OCI-LY1 (cell line): Measurements from ENCODE around the gene RAPGEF4.

Experiments used
- H2AFZ ChIP-seq: fragments of 200-600 bp; sonication (generic), shearing (Covaris generic); 2 replicates; pipeline ENCODE4 v1.6.0; 2014; ENCODE audit warnings: antibody characterized with exemption, mild to moderate bottlenecking, low read length
- H3F3A ChIP-seq: fragments of 200-600 bp; sonication (generic), shearing (Covaris generic); 2 replicates; pipeline ENCODE4 v1.6.0; 2014; ENCODE audit warnings: mild to moderate bottlenecking, antibody characterized with exemption, low read length, moderate library complexity; ENCODE audit not compliant: insufficient read depth
- H3K27ac ChIP-seq: fragments of 200-600 bp; sonication (generic); 2 replicates; pipeline ENCODE4 v1.5.1; 2014; ENCODE audit warnings: low read length, mixed run types, mild to moderate bottlenecking, low read depth; ENCODE audit not compliant: poor library complexity, severe bottlenecking
- H3K27me3 ChIP-seq: fragments of 200-600 bp; sonication (generic); 2 replicates; pipeline ENCODE4 v1.6.0; 2014; ENCODE audit warnings: antibody characterized with exemption, mild to moderate bottlenecking, low read length, moderate library complexity; ENCODE audit not compliant: insufficient read depth
- H3K36me3 ChIP-seq: fragments of 200-600 bp; sonication (generic); 2 replicates; pipeline ENCODE4 v1.6.1; 2014; ENCODE audit warnings: mild to moderate bottlenecking, antibody characterized with exemption, low read length, moderate library complexity, mixed read lengths; ENCODE audit not compliant: insufficient read depth
- H3K4me1 ChIP-seq: fragments of 200-600 bp; sonication (generic); 2 replicates; pipeline ENCODE4 v1.5.1; 2014; ENCODE audit warnings: mild to moderate bottlenecking, low read length, moderate library complexity; ENCODE audit not compliant: insufficient read depth, severe bottlenecking
- H3K4me2 ChIP-seq: fragments of 200-600 bp; sonication (generic), shearing (Covaris generic); 2 replicates; pipeline ENCODE4 v1.6.1; 2014; ENCODE audit warnings: low read length
- H3K4me3 ChIP-seq: fragments of 200-600 bp; sonication (generic); 2 replicates; pipeline ENCODE4 v1.5.1; 2014; ENCODE audit warnings: low read length, low read depth, mild to moderate bottlenecking, mixed read lengths; ENCODE audit not compliant: poor library complexity, severe bottlenecking
- H3K79me2 ChIP-seq: fragments of 200-600 bp; shearing (Covaris generic); 2 replicates; pipeline ENCODE4 v1.6.1; 2016; ENCODE audit warnings: mixed run types, low read length, mixed read lengths; ENCODE audit not compliant: insufficient read depth
- H3K9ac ChIP-seq: fragments of 200-600 bp; sonication (generic), shearing (Covaris generic); 2 replicates; pipeline ENCODE4 v1.6.1; 2014; ENCODE audit warnings: mild to moderate bottlenecking, low read length, mixed read lengths
- H3K9me2 ChIP-seq: fragments of 200-600 bp; sonication (generic), shearing (Covaris generic); 2 replicates; pipeline ENCODE4 v1.6.1; 2014; ENCODE audit warnings: low read depth, mild to moderate bottlenecking, low read length, mixed read lengths
- H3K9me3 ChIP-seq: fragments of 200-600 bp; shearing (Covaris generic); 2 replicates; pipeline ENCODE4 v1.6.1; 2014; ENCODE audit warnings: low read length, mixed read lengths
- H4K20me1 ChIP-seq: fragments of 200-600 bp; sonication (generic), shearing (Covaris generic); 2 replicates; pipeline ENCODE4 v1.6.0; 2016; ENCODE audit warnings: mild to moderate bottlenecking, low read length; ENCODE audit not compliant: insufficient read depth
- CTCF ChIP-seq: fragments of 200-600 bp; sonication (generic), shearing (Covaris generic); IDR thresholded peaks from 2 replicates; pipeline ENCODE4 v1.5.1; 2017; ENCODE audit warnings: mild to moderate bottlenecking, antibody characterized with exemption, low read length, moderate library complexity, mixed read lengths
- EZH2 ChIP-seq: fragments of 200-600 bp; sonication (generic), shearing (Covaris generic); IDR thresholded peaks from 2 replicates; pipeline ENCODE4 v1.8.0; 2017; ENCODE audit warnings: borderline replicate concordance, mixed run types, mild to moderate bottlenecking, antibody characterized with exemption, low read length, moderate library complexity, mixed read lengths

The RAPGEF4 gene

GRCh38 chr2:173048522-173048896, 312.9 kb downstream of the RAPGEF4 start:
- Histone ChIP-seq H3F3A (no peaks in the 10 kb centered on the region), H3K4me2 (no peak overlapping the region), H3K9me2 (no peaks in the 10 kb centered on the region), H3K4me1 (no peaks in the 10 kb centered on the region), H3K36me3 (no peaks in the 10 kb centered on the region), H3K4me3 (no peak overlapping the region), H3K27ac (no peak overlapping the region), H4K20me1 (no peaks in the 10 kb centered on the region), H3K9ac (no peak overlapping the region), H3K27me3 (no peaks in the 10 kb centered on the region), H3K9me3 (no peaks in the 10 kb centered on the region), H2AFZ (no peak overlapping the region), H3K79me2 (no peaks in the 10 kb centered on the region)
- TF ChIP-seq EZH2: no peak
- no peak for TF ChIP-seq CTCF

GRCh38 chr2:173048897-173049661, 313.4 kb downstream of the RAPGEF4 start:
- Histone ChIP-seq H3K4me1 (no peaks in the 10 kb centered on the region), H3K9me3 (no peaks in the 10 kb centered on the region), H3K36me3 (no peaks in the 10 kb centered on the region), H3K27ac (no peak overlapping the region), H3K9me2 (no peaks in the 10 kb centered on the region), H3K27me3 (no peaks in the 10 kb centered on the region), H3K4me3 (no peak overlapping the region), H2AFZ (no peak overlapping the region), H3K4me2 (no peak overlapping the region), H3F3A (no peaks in the 10 kb centered on the region), H4K20me1 (no peaks in the 10 kb centered on the region), H3K9ac (no peak overlapping the region), H3K79me2 (no peaks in the 10 kb centered on the region)
- TF ChIP-seq EZH2 (no peak), CTCF (no peak)

- Histone ChIP-seq H4K20me1 (no peaks in the 10 kb centered on the region), H3F3A (no peaks in the 10 kb centered on the region), H3K4me3 (no peak overlapping the region), H3K36me3 (no peaks in the 10 kb centered on the region), H3K79me2 (no peaks in the 10 kb centered on the region), H3K27ac (no peak overlapping the region), H3K27me3 (no peaks in the 10 kb centered on the region), H2AFZ (no peak overlapping the region), H3K4me1 (no peaks in the 10 kb centered on the region), H3K9me3 (no peaks in the 10 kb centered on the region), H3K9me2 (no peaks in the 10 kb centered on the region), H3K4me2 (no peak overlapping the region), H3K9ac (no peak overlapping the region)
- no peak for TF ChIP-seq EZH2
- TF ChIP-seq CTCF: no peak
Observed at GRCh38 chr2:173049831-173050230, 314.2 kb downstream of the RAPGEF4 start.
